ENCODE results near the gene TNFRSF4.
A peak's percentile ranks its signal among the peaks of the same experiment; 100 is the strongest.

Gene TNFRSF4

DNA sequence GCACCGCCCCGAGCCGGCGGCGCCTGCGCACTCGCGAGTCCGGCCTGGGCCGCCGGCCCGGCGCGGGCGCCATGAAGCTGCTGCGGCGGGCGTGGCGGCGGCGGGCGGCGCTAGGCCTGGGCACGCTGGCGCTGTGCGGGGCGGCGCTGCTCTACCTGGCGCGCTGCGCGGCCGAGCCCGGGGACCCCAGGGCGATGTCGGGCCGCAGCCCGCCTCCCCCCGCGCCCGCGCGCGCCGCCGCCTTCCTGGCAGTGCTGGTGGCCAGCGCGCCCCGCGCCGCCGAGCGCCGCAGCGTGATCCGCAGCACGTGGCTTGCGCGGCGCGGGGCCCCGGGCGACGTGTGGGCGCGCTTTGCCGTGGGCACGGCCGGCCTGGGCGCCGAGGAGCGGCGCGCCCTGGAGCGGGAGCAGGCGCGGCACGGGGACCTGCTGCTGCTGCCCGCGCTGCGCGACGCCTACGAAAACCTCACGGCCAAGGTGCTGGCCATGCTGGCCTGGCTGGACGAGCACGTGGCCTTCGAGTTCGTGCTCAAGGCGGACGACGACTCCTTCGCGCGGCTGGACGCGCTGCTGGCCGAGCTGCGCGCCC lies 18.3 kb upstream of the TNFRSF4 start, which contains the start of gene B3GALT6:
Gene B3GALT6, plus strand, starts transcription at position 30 of the 588 bp plus-strand sequence. Its CDS starts 42 bp downstream, at position 72.
- no peak for DNase-seq

DNA sequence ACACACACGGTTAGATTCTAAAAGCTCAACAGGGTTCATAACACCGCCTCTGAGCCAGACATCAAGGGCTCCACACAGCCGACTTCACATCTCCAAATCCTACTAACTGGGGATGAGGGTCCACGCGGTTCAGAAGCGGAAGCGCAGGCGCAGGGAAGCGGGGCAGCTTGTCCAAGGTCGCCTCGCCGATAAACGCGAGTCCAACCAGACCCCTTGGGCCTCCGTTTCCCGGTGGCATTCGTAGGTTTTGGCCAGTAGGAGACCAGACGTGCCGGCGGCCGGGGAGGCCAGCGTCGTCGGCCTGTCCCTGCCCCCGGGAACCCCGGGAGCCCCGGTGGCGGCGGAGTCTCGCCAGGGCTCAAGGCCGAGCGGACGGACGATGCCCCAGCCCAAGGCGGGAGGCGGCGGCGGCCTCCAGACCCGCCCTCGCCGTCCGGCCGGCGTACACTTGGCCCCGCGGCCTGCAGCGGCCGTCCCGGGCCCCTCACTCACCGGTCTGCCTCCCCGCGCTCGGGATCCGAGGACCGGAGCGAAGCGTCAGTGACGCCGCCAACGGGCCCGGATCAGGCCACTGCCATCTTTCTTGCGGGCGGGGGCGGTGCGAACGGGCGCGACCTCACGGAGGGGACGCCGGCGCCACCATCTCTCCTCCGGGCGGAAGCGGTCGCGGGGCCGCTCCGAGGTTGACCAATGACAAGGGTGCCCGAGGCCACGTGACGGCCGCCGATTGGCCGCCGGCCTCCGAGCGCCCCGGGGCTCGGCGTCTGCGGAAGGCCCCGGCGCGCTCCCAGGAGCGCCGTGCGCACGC lies 17.7 kb upstream of the TNFRSF4 start, which contains the start of gene SDF4:
Gene SDF4, minus strand, starts transcription at position 602 of the 808 bp plus-strand sequence. CDS start 3,229 bp downstream, outside the sequence.
- DNase-seq: peak; percentile 57

DNA sequence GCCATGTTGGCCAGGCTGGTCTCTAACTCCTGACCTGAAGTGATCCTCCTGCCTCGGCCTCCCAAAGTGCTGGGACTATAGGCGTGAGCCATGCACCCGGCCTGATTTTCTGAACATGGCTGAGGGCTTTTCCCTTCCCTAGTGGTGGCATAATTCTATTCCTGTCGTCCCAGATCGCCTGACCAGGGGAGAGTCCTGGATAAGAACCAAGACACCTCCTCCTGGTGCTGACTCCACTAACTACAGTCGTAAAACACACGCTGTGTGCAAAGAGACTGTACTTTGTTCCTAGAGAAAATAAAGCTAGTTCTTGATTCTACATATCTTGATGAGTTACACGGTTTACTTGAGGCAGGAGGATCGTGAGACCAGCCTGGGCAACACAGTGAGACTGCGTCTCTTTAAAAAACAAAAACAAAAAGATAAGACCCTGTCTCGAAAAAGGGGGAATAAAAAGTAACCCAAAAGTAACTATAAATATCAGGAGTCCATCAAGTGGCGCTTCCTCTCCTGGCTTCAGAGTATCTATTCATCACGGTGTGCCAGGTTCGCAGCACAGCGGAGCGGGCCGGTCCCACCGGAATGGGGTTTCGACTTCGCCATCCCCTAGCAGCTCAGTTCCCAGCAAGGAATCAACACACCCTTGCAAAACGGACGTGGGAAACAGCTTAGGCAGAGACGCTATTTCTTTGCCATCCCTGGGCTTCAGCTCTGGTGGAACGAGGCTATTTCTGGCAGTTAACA lies 16.9 kb upstream of the TNFRSF4 start:
- no peak for DNase-seq

DNA sequence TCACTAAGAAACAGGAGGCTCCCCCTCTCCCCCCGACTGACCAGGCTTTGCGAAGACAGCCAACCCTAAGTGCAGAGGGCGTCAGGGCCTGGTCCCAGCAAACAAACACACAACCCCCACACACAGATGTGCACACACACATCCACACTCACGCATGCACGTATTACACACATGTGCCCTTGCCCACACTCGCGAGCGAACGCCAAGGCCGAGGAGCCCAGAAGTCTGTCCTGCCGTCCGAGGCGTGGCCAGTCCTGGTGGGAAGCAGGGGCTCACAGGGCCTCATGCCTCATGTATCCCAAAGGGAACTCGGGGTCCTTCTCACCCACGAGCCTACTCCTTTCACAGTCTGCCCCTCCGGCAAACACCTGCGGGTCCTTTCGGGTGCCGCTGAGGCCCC lies 15.8 kb upstream of the TNFRSF4 start:
- no peak for DNase-seq

DNA sequence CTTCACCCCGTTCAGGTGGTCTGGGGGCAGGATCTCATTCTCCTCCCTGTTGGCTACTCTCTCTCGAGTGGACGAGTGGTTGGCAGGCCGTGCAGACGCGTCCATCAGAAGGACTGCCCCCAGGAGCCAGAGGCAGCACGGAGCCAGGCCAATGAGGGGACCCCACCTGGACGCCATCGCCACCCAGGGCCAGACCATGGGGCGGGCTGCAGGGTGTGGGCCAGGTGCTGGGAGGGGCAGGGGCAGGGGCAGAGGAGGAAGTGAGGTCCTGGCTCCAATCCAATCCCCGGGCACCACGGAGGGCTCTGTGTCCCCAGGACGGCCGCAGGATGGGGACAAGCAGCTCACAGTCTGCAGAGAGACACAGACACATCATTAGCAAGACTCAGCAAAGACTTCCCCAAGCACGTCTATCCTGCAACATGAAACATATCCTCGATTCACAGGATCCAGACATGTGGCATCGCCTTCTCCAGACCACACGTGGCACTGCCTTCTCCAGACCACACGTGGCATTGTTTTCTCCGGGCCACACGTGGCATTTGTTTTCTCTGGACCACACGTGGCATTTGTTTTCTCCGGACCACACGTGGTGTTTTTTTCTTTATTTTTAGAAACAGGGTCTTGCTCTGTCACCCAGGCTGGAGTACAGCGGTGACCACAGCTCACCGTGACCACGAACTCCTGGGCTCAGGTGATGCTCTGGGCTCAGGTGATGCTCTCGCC lies 14.8 kb upstream of the TNFRSF4 start:
- no peak for DNase-seq

DNA sequence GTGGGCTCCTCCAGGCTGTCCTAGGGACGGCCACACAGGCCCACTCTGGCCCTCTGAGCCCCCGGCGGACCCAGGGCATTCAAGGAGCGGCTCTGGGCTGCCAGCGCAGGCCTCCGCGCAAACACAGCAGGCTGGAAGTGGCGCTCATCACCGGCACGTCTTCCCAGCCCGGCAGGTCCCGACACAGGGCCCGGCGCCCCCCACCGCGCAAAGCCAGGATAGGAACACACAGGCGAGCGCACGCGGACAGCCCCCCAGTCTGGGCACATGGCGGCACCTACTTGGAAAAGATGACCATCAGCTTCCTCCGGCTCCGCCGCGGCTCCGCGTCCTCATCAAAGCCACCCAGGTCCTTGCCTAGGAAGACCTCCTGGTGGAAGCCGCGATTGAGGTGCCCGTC lies 14.2 kb upstream of the TNFRSF4 start:
- DNase-seq: no peak

DNA sequence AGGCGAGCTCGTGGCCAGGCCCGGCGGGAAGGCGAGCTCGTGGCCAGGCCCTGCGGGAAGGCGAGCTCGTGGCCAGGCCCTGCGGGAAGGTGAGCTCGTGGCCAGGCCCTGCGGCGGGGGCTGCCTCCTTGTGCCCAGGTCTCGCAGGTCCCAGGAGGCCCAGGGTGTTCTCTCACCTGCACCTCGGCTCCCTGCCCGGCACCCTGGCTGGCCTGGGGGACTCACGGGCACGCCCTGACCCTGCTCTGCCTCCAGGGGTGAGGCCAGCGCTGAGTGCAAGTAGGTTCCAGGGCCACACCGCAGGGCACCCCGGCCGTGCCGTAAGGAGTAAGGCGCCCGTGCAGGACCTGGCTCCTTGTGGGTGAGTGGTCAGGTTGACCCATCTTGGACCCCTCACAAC lies 13.4 kb upstream of the TNFRSF4 start:
- no peak for DNase-seq

DNA sequence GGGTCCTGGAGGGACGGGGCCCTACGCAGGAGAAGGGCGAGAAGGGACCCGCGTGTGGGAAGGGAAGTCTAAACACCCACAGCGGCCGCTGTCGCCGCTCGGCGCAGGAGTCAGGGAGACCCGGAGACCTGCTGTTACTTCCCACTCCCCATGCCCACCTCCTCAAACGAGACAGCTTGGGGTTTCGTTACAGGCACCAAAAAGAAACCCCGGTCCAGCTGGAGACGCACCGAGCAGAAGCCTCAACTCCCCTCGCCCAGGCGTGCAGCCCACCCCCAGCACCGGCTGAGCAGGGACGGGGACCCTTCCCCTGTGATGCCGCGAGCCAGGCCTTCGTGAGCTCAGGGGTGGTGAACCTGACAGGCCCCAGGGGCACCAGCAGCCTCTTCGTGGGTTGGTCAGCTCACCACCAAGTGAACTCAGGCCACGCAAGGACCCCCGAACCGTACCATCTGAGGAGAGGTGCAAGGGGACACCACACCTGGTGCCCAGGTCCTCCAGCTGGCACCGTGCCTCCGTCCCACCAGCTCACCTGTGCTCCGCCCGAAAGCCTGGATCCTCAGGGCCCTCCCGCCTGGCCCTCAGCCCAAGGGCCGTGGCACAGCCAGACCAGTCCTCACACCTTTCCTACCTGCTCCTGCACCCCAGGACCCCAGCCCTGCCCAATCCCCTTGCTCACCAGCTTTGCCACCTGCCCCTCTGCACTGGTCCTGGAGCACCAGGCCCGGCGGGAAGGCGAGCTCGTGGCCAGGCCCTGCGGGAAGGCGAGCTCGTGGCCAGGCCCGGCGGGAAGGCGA lies 12.8 kb upstream of the TNFRSF4 start:
- no peak for DNase-seq

DNA sequence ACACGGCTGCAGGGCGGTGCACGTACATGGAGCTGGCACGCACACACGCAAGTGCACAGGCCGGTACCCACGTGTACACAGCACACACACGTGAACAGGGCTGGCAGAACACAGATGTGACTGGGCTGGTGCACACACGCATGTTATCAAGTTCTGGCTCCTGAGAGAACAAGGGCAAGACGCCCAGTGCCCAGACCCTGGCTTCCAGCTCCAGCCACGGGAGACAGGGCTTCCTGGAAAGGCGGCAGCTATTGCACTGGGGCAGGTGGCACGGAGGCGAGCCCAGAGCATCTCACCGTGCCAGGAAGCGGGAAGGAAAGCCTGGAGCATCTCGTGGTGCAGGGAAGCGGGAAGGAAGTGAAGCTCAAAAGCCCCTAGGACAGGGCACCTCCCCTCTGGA lies 12.0 kb upstream of the TNFRSF4 start:
- no peak for DNase-seq

DNA sequence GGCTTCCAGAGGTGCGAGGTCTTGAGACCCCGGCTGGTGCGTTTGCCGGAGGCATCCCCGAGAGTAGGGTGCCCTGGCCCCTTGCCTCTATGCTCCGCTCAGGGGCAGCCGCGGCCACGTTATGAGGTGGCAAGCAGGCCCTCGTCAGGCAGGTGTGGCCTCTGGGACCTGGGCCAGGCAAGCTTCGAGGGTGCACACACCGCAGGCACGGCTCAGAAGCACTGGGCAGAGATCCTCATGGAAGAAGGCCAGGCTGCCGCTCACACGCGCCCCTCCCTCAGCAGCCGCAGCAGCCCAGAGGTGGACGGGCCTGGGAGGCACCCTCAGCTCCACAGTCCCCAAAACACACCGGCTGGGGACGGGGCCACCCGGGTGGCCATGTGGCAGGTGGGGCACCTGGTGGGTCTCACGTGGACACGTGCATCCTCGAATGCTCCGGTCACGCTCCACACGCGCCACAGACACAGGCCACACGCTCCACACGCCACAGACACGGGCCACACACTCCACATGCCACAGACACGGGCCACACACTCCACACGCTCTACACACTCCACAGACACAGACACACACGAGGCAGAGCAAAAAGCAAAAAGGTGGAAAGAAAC lies 11.4 kb upstream of the TNFRSF4 start:
- no peak for DNase-seq

DNA sequence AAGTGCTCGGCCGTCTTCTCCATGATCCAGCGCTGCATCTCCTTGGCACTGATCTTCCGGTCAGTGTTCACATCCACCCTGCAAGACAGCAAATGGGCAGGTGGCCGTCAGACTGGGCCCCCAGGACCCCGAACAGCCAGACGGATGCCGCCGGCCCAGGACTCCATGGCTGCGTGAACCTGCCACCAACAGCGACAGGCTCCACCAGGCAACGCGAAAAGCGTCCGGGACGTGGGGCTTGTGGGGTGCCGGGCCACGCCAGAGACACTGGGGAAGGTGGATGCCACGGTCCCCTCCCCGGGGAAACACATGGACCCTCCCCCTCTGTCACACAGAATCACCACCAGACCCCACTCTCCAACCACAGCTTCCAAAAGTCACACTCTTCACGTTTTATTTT lies 9.9 kb upstream of the TNFRSF4 start:
- DNase-seq: no peak

DNA sequence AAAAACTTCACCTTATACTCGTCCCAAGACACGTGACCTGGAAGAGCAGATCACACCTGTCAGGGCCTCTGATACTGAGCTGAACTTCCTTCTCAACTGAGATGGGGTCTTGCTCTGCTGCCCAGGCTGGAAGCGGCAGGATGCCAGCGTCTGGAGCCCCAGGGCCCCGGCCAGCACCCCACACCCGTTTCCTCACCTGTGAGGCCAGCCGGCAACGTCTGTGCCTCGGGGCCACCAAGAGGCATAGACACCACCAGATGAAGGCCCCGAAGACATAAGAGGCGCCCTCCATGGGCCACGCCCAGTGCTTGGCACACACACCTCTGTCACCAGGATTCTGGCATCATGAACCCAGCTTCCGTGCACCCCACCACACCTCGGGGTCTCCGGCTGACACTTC lies 9.4 kb upstream of the TNFRSF4 start:
- DNase-seq: no peak

DNA sequence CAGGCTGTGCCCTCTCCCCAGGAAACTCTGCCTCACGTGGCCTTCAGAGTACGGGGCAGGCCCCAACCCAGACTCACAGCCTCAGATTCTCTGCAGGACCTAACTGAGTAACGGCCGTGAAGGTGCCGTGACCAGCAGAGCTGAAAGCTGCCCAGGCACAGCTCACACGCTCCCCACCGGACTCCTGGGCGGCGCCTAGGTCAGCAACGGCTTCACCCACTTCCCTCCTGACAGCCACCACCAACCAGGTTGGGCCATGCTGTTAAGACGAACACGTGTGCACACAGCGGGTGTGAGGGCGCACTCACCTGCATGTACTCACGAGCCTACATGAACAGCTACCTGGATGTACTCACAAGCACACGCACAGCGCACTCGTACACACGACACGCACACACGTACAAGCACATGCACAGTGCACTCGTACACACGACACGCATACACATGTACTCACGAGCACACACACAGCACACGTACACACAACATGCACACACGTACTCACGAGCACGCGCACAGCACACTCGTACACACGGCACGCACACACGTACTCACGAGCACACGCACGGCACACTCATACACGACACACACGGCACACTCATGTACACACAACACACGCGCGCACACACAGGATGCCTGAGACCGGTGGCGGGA lies 8.7 kb upstream of the TNFRSF4 start:
- no peak for DNase-seq

DNA sequence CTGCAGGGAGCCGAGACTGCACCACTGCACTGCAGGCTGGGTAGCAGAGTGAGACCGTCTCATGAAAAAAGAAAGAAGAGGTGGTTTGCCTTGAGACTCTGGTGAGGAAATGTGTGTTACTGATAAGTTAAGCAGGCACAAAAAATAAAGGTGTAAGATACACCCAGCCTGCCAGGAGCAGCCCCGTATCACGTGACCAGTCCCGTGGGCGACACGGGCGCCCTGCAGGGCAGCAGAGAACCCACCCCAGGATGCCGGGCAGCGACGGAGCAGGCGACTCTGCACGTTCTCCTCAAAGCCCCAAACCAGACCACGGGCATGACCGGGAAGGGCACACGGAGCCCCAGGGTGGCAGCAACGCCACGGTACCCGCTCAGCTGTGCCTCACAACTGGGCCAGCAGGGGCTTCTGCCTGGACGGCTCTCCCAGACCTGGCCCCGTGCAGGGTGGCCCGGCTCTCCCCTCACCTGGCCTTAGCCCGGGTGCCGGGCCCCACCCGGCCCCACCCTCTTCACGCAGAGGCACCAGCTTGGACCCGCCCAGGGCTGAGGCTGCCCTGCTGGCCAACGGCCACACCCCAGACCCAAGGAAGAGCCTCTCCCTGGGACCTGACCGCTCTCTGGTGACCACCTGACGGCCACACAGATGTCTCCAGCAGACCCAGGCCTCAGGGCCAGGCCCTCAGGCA lies 8.1 kb upstream of the TNFRSF4 start:
- DNase-seq: no peak

DNA sequence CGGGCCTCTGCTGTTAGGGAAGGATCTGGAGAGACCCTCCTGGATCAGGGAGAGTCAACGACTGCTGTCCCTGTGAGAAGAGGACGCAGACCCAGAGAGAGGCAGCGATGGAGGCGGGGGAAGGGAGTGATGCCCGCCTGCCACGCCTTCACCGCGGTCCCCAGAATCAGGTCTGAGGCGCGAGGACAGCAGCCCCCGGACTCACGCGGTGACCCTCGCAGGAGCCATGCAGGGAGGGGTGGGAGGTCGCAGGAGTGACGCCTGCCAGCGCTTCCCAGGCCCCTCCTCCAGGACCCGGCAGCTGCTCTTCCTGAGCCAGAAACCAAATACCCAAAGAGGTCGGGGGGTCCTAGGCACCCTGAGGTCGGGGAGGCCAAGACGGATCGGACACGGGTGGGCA lies 6.2 kb upstream of the TNFRSF4 start:
- no peak for DNase-seq

DNA sequence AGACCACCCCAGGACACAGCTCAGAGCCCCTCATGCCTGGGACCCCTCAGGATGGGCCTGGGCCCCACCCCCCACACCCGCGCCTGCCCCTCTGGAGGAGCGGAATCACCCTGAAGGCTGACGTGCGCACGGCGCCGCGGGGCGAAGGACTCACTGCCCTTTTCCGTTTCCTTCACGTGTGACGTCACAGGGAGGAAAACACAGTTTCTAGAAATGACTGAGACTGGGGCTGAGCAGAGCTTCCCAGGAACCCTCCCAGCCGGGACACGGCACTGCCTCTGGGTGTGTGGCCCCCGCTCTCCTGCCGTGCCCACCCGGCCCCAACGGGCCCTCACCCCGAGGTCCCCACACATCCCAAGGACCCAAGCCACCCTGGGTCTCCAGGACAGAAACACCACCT lies 5.4 kb upstream of the TNFRSF4 start:
- DNase-seq: no peak

DNA sequence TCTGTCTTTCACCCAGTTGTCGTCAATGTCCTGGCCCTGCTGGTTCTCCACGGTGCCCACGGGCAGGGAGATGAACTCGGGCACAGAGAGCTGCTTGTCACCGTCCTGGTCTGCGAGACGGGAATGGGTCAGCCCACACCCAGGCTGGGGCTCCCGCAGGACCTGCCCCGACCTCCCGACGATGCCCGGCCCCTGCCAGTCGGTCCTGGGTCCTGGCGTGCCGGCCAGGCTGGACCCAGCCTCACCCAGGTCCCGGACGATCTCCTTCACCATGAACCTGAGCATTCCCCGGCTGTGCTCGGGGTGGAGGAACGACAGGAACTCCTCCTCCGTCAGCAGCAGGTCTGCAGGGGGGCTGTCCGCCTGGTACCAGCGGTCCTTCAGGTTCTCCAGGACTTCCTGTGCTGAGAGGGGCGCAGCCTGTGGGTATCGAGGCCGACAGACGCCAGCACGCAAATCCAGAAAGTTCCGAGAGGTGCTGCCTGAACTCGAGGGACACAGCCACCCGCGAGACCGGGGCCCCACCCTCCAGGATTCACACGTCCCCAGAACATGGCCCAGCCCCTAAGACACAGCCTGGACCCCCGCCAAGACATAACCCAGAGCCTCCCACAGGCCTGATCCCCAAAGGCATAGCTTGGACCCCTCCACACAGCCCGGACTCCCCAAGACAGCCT lies 4.7 kb upstream of the TNFRSF4 start:
- no peak for DNase-seq

DNA sequence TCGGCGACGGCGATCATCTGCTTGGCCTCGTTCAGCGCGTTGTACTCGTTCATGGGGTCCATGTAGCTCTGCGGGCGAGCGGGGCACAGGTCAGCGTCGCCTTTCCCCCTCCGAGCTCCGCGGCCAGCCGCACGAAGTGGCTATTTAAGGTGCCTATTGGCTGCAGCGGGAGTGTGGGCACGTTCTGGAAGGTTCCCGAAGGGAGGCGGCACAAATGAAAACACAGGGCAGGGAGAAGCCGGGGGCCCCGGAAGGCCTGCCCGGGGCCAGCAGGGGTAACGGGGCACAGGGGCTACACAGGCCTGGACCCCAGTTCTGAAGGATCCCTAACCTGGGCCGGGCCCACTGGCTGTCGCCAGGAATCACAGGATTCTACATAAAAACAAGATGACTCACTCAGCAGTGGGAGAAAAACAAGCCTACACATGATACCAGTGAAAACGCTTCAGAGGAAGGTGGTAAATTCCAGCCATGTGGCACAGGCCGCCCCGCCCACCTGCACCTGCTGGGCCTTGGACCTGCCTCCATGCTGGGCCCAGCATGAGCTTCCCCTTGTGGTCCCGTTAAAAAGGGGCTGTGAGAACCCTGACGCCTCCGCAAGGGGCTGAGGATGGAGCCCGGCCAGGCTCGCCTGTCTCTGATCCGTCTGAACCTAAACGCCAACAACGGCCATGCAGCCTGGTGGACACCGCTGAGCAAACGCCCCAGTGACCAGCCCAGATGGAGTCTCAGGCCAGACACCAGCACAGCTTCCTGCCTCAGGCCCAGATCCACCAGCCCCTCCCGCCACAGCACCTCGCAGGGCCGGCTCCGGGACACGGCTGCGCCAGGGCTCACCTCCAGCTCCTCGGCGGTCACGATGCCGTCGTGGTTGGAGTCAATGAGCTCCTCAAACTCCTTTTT lies 3.9 kb upstream of the TNFRSF4 start:
- no peak for DNase-seq

Data from SIG-M5 (cell line).